Measurements from ENCODE around the gene ATAD2B.

The ATAD2B gene

DNA sequence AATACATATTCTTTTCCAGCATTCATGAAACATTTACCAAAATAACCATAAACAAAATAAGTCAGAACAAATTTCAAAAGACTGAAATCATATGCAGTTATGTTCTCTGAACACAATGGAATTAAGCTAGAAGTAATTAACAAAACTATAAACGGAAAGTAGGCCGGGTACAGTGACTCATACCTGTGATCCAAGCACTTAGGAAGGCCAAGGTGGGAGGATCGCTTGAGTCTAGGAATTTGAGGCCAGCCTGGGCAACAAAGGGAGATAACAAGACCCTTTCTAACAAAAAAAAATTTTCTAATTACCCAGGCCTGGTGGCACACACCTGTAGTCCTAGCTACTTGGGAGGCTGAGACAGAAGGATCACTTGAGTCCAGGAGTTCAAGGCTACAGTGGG lies 14.9 kb downstream of the ATAD2B start:
- DNase-seq (ENCODE audit: low read depth): no peak

DNA sequence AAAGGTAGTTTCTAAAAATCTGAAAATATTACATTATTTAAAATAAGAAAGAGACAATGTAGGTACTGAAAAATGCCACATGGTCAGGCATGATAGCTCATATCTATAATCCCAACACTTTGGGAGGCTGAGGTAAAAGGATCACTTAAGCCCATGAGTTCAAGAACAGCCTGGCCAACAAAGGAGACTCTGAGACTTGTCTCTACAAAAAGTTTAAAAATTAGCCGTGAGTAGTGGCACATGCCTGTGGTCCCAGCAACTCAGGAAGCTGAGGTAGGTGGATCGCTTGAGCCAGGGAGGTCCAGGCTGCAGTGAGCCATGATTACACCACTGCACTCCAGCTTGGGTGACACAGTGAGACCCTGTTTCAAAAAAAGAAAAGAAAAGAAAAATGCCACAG lies 21.8 kb downstream of the ATAD2B start:
- DNase-seq (ENCODE audit: low read depth): no peak

DNA sequence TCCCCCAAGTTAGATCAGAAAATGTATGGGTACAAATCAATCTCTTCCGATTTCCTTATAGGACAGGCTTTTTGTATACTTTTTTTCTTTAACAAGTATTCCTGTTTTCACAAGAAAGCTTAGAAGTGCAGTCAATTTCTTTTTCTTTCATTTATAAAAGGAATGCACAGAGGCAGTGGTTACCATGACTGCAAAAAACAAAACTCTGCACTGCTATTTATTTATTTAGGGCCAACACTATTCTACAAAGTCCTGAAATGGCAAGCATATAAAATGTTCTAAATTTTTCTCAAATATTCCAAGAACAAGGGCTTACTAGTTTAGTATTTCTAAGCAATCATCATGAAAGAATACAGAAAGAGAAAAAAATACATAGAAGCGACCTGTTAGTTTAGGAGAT lies 22.2 kb downstream of the ATAD2B start:
- peak; percentile 57 for DNase-seq (ENCODE audit: low read depth)

DNA sequence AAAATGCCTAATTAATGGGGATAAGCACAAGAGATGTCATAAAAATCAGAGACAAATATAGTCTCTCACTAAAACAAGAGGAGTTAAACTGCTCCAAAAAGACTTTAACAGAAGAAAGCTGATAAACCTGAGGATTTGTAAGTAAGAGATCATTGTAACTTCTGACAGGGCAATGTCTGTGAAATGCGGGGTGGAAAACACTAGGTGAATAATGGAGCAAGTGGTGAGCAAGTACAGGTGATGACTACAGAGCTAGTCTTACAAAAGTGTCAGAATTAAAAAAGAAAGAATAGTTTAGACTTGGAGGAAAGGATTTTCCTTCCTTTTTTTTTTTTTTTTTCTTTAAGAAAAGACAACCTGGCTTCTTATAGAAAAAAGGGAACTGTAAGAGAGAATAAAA lies 22.7 kb downstream of the ATAD2B start:
- no peak for DNase-seq (ENCODE audit: low read depth)

DNA sequence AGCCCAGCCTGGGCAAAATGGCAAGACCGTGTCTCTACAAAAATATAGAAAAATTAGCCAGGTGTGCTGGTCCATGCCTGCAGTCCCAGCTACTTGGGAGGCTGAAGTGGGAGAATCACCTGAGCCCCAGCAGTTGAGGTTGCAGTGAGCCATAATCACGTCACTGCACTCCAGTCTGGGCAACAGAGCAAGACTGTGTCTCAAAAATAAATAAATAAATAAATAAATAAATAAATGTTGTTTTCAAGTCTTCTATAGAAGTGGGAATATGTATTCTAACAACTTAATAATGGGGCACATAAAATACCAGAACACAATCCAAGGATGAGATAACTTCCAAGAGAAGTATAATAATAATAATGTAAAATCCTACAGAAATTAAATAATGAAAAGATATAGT lies 23.9 kb downstream of the ATAD2B start:
- DNase-seq (ENCODE audit: low read depth): no peak

DNA sequence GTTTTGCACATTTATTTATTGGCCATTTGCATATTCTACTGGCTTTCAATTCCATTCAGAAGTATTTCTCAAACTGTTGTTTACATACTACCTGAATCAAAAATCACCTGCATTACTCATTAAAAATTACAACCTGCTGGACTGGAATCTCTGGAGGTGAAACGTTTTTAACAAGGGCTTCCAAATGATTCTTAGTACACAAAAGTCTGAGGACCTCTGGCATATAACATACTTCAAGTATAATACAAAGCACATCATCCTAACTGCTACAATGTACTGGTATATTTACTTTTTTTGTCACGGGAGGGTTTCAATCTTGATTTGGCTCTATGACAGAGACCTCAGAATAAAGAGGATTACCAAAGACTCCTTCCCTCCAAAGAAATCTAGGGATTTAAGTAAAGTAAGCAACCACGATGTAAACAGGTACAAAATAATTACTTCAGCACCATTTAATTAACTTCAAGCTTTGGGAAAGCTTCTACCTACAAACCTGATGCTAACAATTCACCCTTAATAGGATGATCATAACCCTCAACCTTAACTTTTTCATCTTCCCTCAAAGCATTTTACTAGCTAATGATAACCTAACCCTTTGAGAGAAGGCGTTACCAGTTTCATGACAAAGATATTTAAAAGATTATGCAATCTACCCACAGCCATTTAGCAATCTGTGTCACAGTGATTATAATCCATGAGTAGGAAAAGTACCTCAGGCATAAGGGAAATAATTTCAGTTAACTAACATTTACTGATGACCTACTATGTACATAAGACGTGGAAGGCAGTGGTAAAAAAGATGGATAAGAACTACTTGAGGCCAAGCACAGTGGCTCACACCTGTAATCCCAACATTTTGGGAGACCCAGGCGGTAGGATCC lies 24.7 kb downstream of the ATAD2B start:
- peak; percentile 53 for DNase-seq (ENCODE audit: low read depth)

DNA sequence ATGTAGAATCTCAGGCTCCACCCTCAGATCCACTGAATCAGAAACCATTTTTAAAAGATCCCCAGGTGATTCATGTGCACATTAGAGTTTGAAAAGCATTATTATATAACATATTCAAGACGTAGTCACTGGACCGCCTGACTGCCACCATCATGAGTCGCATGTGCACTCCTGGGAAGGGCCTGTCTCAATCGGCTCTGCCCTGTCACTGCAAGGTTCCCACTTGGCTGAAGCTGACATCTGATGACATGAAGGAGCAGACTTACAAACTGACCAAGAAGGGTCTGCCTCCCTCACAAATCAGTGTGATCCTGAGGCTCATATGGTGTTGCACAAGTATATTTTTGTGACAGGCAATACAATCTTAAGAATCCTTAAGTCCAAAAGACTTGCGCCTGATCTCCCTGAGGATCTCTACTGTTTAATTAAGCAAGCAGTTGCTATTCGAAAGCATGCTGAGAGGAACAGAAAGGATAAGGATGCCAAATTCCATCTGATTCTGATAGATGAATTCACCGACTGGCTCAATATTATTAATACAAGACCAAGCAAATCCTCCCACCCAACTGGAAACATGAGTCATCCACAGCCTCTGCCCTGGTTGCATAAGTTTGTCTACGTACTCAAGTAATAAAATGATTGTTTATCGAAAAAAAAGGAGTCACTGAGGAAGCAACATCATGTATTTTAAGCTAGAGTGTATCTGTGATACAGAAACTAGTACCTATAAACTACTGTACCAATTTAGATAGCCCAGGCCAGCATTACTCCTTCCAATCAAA lies 26.2 kb downstream of the ATAD2B start:
- peak; percentile 89 for DNase-seq (ENCODE audit: low read depth)

DNA sequence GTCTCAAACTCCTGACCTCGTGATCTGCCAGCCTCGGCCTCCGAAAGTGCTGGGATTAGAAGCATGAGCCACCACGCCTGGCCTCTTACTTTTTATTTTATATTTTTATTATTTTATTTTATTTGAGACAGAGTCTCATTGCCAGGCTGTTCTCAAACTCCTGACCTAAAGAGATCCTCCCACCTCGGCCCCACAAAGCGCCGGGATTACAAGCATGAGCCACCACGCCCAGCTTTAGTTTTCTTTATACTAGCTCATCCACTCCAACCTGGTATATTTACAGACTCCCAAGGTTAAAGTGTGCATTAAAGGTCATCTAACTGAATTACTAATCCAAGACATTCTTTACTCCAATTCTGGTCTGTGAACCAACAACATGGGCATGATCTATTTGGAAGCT lies 26.8 kb downstream of the ATAD2B start:
- DNase-seq (ENCODE audit: low read depth): no peak

DNA sequence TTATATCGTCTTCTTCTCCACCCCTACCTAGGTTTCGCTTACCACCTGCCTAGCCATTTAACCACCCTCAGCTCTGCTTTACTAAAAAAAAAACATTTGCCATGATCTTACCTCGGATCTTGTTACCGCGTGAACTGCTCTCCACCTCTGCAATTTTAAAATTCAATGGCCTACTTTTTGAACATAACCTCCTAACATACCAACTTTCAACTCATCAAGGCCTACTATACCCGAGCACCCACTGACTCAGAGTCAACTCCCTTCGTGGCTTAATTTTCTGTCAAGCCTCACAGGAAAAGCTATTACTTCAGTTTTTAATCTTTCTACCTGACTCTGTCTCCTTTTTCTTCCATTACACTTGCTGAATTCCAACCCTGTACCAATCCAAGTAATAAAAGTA lies 55.7 kb downstream of the ATAD2B start:
- no peak for DNase-seq (ENCODE audit: low read depth)

DNA sequence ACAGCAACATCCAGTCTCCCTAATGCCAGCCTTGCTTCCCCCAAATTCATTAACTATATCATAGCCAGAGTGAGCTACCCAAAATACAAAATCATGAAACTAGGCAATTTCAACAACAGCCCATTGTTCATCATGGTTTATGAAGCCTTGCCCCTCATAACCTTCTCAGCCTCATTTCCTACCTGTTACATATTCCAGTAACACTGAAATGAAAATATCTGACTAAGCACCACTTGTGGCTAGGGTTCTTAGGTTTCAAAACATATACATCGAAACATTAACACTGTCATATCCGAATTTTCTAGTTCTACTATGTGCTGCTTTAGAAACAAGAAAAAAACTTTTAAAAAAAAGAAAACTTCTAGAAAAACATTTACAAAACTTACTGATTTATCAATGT lies 59.5 kb downstream of the ATAD2B start:
- DNase-seq (ENCODE audit: low read depth): no peak

DNA sequence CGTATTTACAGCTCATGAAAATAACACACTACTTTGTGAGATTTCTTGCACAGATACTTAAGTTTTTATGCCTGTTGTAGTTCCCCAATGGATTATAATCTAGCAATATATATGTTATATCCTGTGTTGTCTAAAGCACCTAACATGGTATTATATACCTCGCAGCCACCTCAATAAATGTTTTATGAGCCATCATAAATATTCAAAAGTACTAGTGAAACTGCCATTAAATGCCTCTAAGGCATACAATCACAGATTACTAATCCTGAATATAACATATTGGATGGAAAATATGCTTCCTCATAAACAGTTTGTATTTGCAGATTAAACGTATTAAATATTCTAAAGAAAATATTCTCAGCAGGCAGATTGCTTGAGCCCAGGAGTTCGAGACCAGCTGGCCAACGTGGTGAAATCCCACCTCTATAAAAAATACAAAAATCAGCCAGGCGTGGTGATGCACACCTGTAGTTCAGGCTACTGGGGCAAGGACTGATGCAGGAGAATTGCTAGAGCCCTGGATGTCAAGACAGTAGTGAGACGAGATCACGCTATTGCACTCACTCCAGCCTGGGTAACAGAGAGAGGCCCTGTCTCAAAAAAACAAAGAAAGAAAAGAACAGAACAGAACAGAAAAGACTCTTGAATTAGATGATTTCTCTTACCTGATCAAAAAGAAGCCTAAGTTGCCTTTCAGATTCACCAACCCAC lies 64.1 kb downstream of the ATAD2B start:
- no peak for DNase-seq (ENCODE audit: low read depth)

DNA sequence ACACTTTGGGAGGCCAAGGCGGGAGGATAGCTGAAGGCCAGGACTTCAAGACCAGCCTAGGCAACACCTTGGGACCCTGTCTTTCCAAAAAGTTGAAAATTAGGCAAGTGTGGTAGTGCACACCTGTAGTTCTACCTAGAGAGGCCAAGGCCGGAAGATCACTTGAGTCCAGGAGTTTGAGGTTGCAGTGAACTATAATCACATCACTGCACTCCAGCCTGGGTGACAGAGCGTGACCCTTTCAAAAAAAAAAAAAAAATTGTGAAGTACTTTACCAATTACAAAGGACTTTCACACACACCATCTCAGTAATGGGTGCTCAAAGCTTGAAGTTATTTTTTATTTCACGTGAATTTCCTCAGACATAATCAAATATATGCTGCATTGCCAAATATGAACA lies 65.0 kb downstream of the ATAD2B start:
- DNase-seq (ENCODE audit: low read depth): no peak

DNA sequence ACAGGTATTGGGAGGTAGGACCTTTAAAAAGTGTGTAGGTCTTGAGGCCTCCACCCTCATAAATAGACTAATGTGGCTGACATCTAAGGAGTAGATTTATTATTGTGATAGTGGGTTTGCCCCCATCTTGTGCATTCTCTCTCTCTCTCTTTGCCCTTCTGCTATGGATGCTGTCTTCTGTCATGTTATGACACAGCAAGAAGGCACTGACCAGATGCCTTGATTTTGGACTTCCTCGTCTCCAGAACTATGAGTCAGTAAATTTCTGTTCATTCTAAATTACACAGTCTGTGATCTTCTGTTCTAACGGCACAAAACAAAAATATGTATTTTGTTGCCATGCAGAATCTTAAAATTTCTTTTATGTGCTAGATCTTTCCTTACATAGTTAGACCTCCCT lies 66.9 kb downstream of the ATAD2B start:
- DNase-seq (ENCODE audit: low read depth): peak; percentile 4

DNA sequence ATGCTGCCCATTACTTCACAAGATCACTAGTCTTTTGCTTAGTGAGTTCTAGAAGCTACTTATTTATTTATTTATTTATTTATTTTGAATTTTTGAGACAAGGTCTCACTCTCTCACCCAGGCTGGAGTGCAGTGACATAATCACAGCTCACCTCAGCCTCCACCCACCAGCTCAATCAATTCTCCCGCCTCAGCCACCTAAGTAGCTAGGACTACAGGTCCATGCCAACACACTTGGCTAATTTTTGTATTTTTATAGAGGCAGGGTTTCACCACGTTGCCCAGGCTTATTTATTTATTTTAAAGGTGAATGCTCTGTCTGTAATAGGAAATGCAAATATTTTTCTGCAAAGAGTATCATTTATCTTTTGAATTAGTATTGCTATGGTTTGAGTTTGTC lies 67.7 kb downstream of the ATAD2B start:
- DNase-seq (ENCODE audit: low read depth): no peak

DNA sequence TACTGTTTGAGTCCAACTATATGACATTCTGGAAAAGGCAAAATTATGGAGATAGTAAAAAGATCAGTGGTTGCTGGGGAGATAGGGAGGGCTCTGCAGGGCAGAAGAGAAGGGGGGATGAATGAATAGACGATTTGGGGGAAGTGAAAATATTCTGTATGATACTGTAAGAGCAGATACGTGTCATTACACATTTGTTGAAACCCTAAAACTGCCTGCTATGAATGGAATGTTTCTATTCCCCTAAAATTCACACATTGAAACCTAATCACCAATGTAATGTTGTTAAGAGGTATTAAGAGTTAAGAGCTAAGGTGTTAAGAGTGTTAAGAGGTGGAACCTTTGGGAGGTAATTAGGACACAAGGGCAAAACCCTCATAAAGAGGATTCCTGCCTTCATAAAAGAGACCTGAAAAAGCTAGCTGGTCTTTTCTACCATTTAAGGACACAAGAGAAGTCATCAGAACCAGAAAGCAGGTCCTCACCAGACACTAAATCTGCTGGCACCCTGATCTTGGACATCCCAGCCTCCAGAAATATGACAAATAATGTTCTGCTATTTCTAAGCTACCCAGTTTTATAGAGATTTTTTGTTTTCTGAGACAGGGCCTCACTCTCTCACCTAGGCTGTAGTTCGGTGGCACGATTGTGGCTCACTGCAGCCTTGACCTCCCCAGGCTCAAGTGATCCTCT lies 76.2 kb downstream of the ATAD2B start:
- DNase-seq (ENCODE audit: low read depth): no peak

DNA sequence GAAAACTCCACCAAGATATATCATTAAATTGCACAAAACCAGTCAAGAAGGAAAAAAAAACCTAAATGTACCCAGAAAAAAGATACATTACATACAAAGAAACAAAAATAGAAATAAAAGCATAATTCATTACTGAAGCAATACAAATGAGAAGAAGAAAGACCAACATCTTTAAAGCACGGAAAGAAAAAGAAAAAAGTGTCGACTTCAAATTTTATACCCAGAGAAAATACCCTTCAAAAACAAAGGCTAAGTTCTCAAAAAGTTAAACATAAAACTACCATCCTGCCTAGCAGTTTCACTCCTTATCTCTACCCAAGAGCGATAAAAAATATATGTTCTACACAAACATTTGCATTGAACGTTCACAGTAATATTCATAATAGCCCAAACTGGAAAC lies 82.0 kb downstream of the ATAD2B start:
- DNase-seq (ENCODE audit: low read depth): no peak

DNA sequence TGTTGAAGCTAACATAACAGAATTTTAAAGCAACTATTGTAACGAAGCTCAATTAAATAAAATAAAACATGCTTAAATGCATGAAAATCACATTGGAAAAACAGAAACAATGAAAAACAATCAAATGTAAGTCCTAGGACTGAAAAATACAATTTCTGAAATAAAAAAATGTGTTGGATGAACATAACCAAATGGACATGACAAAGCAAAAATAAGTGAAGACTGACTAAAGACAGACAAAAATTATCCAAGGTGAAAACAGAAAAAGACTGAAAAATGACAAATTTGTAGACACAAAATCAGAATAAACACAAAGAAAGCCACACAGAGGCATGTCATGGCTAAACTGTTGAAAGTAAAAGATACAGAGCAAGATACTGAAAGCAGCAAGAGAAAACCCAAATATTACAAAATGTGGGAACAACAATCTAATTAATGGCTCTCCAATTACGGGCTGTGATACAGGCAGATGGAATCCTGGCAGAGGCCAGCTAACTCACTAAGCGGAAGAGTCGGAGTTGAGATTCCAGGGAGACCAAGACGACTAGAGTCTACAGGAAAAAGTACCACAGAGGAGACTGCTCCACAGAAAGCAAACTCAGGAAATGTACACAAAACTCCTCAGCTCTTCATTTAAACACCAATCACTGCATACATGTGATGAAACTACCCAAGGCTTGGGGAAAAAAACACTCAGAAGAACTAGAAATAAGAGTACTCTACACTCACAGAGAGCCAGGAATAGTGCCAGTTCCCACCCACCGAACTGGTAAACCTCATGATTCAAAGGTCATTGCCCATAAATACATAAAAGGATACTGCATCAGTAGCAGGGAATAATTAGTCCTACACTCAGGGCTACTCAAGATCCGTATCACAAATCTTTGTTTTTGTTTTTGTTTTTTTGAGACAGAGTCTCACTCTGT lies 83.6 kb downstream of the ATAD2B start:
- DNase-seq (ENCODE audit: low read depth): peak; percentile 63

DNA sequence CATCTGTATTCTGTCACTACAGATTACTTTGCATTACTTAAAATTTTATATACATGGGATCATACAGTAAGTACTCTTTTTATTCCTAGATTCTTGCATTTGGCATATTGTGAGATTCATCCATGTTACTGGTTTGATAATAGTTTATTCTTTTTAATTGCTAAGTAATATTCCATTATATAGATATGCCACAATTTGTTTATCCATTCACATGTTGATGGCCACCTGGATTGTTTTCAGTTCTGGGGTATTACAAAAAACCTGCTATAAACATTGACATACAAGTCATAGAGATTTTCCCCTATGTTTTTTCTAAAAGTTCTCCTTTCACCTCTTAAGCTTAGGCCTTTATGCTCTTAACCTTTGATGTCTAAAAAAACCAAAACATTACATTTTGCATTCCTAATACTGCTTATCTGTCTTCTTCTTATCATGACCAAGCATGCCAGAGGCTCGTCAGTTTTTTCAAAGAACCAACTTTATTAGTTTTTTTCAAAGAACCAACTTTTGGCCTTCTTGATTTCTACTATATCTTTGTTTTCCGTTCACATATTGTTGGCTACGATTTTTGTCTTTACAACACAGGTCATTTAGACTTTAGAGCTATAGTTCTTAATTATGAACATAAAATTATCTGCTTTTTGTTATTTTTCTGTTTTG lies 86.9 kb downstream of the ATAD2B start:
- DNase-seq (ENCODE audit: low read depth): no peak

DNA sequence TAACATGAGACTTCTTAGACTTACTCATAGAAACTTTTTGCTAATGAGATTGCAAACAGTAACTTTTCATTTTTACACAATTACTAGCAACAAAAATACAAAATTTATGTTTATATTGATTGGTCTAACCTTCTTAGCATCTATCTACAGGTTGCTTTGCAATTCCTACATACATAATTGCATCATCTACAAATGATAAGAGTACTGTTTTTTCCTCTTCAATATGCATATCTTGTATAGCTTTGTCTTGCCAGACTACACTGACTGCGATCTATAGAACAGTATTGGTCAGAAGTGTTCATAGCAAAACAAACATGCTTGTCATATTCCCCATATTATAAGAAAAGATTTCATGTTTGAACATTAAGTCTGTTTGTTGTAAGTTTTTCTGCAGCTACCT lies 87.9 kb downstream of the ATAD2B start:
- DNase-seq (ENCODE audit: low read depth): no peak

DNA sequence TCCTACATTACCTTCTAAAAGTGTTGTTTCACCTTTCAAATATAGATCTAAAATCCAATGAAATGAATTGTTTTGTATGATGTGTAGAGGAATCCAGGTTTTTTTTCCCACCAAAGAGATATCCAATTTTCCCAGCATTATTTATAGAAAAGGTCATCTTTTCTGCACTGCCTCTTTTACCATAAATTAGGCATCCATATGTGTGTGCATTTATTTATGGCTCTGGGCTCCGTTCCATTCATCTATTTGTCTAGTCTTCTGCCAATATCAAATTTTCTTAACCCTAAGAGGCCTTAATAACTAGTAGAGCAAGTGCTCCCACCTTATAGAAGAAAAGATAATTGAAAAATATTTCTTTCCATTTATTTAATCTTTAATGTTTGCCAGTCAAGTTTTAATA lies 88.3 kb downstream of the ATAD2B start:
- no peak for DNase-seq (ENCODE audit: low read depth)

DNA sequence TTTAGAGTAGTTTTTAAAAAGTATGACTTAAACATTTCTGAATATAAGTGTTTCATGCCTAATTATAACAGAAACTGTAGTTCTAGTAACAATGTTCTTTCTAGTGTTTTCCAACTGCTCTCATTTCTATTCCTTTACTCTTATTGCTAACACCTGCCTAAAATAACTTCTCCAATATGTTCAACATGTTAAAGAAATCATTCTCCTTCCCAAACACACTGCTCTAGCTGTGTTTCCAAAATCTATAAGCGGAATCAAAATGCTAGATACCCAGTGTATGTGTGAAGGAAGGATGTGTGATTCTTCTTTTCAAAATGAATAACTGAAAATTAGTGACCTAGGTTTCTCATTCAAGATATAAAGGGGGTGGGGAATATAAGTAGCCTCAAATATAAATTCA lies 89.1 kb downstream of the ATAD2B start:
- no peak for DNase-seq (ENCODE audit: low read depth)

Data from stromal cell of bone marrow (primary cell).